Measurements from ENCODE around the gene EPHB1.

Gene EPHB1

DNA sequence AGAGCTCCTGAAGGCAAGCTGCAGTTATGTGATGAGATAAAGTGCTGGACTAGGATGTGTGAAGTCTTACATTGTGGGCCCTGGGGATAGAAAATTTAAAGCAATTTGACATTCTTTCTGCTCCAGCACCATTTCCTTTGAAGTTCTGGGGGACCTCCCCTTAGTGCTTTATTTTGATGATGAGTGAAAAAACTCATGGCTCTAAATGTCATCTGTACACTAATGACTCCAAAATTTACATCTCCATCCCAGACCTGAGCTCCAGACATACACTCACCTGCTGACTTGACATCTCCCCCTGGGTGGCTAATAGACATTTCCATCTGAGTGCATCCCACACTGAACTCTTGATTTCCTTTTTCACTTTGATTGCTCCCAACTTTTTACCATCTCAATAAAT lies 276.4 kb downstream of the EPHB1 start:
- DNase-seq, result no peak
- in situ Hi-C loops (cut with HindIII; ENCODE audit: low pct_ligation_motif_present, low sequenced_read_pairs), result no loop called here
- Histone ChIP-seq H3K27ac (no peak overlapping the region), H3K36me3 (replicated peaks) (no peaks in the 10 kb centered on the region), H3K27me3 (replicated peaks) (no peaks in the 10 kb centered on the region), H3K4me3 (ENCODE audit: low read depth, low read length) (no peak overlapping the region)
- TF ChIP-seq, protein P1, sequence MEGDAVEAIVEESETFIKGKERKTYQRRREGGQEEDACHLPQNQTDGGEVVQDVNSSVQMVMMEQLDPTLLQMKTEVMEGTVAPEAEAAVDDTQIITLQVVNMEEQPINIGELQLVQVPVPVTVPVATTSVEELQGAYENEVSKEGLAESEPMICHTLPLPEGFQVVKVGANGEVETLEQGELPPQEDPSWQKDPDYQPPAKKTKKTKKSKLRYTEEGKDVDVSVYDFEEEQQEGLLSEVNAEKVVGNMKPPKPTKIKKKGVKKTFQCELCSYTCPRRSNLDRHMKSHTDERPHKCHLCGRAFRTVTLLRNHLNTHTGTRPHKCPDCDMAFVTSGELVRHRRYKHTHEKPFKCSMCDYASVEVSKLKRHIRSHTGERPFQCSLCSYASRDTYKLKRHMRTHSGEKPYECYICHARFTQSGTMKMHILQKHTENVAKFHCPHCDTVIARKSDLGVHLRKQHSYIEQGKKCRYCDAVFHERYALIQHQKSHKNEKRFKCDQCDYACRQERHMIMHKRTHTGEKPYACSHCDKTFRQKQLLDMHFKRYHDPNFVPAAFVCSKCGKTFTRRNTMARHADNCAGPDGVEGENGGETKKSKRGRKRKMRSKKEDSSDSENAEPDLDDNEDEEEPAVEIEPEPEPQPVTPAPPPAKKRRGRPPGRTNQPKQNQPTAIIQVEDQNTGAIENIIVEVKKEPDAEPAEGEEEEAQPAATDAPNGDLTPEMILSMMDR (IDR thresholded peaks at IDR 0.05; ENCODE audit: low read depth, low read length, missing control alignments), result no peak

DNA sequence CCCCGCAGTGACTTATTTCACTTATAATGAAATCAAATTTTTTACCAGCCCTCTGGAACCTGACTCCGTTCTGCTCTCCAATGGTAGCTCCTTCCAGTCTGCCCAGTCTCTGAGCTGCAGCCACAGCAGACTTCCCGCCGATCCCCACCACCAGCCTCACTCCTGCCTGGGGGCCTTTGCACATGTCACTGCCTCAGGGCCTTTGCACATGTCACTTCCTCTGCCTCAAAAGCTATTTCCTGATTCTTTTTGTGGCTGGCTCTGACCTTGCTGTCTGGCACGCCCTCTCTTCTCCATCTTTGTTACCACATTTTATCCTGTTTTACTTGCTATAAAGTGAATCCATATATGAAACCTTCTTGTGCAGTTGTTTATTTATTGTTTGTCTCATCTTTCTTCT lies 277.4 kb downstream of the EPHB1 start:
- TF ChIP-seq, protein P1 (IDR thresholded peaks at IDR 0.05; ENCODE audit: low read depth, low read length, missing control alignments), result no peak
- Histone ChIP-seq H3K4me3 (ENCODE audit: low read depth, low read length) (no peak overlapping the region), H3K36me3 (replicated peaks) (no peaks in the 10 kb centered on the region), H3K27me3 (replicated peaks) (no peaks in the 10 kb centered on the region), H3K27ac (no peak overlapping the region)
- in situ Hi-C loops (cut with HindIII; ENCODE audit: low pct_ligation_motif_present, low sequenced_read_pairs), result no loop called here
- no peak for DNase-seq

DNA sequence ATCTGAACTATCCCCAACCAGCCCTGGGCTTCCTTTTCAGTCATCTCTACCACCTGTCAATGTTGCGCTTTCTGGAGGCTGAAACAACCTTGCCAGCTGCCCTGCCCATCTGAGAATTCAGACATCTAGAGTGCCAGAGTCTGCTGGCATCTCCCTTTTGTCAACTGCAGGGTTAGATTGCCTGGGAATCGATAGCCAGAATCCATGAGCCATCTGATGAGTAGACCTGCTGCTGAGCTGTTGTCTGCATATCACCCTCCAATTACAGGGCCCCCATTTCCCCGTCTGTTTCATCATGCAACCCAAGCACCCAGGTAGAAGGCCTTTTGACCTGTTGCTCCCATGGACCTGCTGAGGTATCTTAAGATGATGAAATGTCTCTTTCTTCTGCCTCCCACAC lies 280.1 kb downstream of the EPHB1 start:
- H3K36me3 ChIP-seq (replicated peaks), result no peaks in the 10 kb centered on the region
- no peaks in the 10 kb centered on the region for H3K27me3 ChIP-seq (replicated peaks)
- in situ Hi-C loops (cut with HindIII; ENCODE audit: low pct_ligation_motif_present, low sequenced_read_pairs), result no loop called here
- H3K27ac ChIP-seq, result no peak overlapping the region
- H3K4me3 ChIP-seq (ENCODE audit: low read depth, low read length), result no peak overlapping the region
- TF ChIP-seq, protein P1 (IDR thresholded peaks at IDR 0.05; ENCODE audit: low read depth, low read length, missing control alignments), result no peak
- no peak for DNase-seq

DNA sequence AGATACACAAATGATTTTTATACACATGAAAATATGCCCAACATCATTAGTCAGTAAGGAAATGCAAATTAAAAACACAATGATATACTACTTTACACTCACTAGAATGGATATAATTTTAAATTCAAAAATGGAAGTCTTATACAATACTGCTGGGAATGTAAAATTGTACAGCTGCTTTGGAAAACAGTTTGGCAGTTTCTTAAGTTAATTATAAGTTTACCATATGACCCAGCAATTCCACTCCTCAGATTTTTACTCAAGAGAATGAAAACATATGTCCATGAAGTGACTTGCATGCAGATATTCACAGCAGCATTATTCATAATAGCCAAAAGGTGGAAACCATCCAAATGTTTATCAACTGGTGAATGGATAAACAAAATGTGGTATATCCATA lies 281.3 kb downstream of the EPHB1 start:
- Histone ChIP-seq H3K4me3 (ENCODE audit: low read depth, low read length) (no peak overlapping the region), H3K27me3 (replicated peaks) (no peaks in the 10 kb centered on the region), H3K36me3 (replicated peaks) (no peaks in the 10 kb centered on the region), H3K27ac (no peak overlapping the region)
- in situ Hi-C loops (cut with HindIII; ENCODE audit: low pct_ligation_motif_present, low sequenced_read_pairs), result no loop called here
- TF ChIP-seq, protein P1 (IDR thresholded peaks at IDR 0.05; ENCODE audit: low read depth, low read length, missing control alignments), result no peak
- DNase-seq, result no peak

DNA sequence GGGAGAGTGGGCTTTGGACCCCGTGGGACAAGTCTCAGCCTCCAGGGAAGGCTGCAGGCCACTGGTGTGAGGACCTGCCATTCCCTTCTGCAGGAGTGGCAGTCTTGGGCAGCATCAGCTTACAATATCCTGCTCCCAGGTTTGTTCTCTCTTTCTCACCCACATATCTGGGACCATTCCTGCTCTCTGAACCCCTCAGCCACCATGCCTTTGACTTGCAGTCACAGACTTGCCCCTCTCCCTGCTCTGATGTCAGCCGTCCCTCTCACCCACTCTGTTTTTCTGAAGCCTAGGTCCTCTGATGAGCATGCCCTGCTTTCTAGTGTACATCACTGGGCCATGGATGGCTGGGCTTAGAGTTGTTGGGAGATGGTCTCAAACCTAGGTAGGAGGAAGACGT lies 282.1 kb downstream of the EPHB1 start:
- TF ChIP-seq, protein P1 (IDR thresholded peaks at IDR 0.05; ENCODE audit: low read depth, low read length, missing control alignments), result no peak
- no peak overlapping the region for H3K27ac ChIP-seq
- H3K36me3 ChIP-seq (replicated peaks), result no peaks in the 10 kb centered on the region
- H3K27me3 ChIP-seq (replicated peaks), result no peaks in the 10 kb centered on the region
- in situ Hi-C loops (cut with HindIII; ENCODE audit: low pct_ligation_motif_present, low sequenced_read_pairs), result no loop called here
- DNase-seq, result no peak
- no peak overlapping the region for H3K4me3 ChIP-seq (ENCODE audit: low read depth, low read length)

DNA sequence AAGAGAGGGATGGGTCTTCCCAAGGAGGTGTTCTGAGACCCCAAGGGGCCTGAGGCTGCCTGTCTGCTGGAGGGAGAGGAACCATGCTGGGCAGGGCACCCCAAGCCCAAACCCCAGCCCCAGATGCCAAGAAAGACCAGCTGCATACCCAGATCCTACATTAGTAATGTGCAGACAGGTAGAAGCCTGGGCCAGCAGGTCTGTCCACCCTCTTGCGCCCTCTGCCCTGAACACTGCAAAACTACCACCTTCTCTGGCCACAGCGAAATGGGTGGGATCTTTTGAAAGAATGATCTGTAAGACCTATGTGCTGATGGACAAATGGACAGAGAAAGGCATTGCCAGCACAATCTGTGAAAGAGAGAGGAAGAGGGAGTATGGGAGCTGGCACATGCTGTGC lies 283.2 kb downstream of the EPHB1 start:
- in situ Hi-C loops (cut with HindIII; ENCODE audit: low pct_ligation_motif_present, low sequenced_read_pairs), result no loop called here
- no peak overlapping the region for H3K4me3 ChIP-seq (ENCODE audit: low read depth, low read length)
- no peak for DNase-seq
- TF ChIP-seq, protein P1 (IDR thresholded peaks at IDR 0.05; ENCODE audit: low read depth, low read length, missing control alignments), result no peak
- H3K27me3 ChIP-seq (replicated peaks), result no peaks in the 10 kb centered on the region
- H3K27ac ChIP-seq, result no peak overlapping the region
- no peaks in the 10 kb centered on the region for H3K36me3 ChIP-seq (replicated peaks)

Data from brain microvascular endothelial cell (primary cell).